HEK293T (cell line): ENCODE measurements around the gene TPO.
A peak's percentile ranks its signal among the peaks of the same experiment; 100 is the strongest.

Experiments used
- CTCF ChIA-PET: fragments of 350-600 bp; formaldehyde crosslinking; extraction: SDS; loops from one replicate; lab custom pipeline; 2021; ENCODE audit warnings: antibody characterized with exemption, inconsistent platforms; lab: Yijun Ruan, JAX
- POLR2A ChIA-PET: fragments of 350-600 bp; formaldehyde crosslinking; extraction: SDS; loops from one replicate; lab custom pipeline; 2020; ENCODE audit warnings: antibody characterized with exemption, inconsistent platforms; lab: Yijun Ruan, JAX
- DNase-seq: peaks from one replicate; pipeline ENCODE4 v3.0.0; 2012; ENCODE audit warnings: mixed read lengths; ENCODE audit errors: extremely low spot score
- ARNT ChIP-seq: fragments of 450-650 bp; IDR thresholded peaks from 2 replicates; pipeline ENCODE4 v1.6.1; 2017; ENCODE audit warnings: mild to moderate bottlenecking
- BHLHE40 ChIP-seq: fragments of 450-650 bp; IDR thresholded peaks from 2 replicates; pipeline ENCODE4 v1.6.1; 2016; ENCODE audit warnings: mild to moderate bottlenecking, moderate library complexity, borderline replicate concordance
- CTBP1 ChIP-seq: fragments of 450-650 bp; IDR thresholded peaks from 2 replicates; pipeline ENCODE4 v1.6.1; 2016; ENCODE audit warnings: borderline replicate concordance
- ELF4 ChIP-seq: fragments of 450-650 bp; IDR thresholded peaks from 2 replicates; pipeline ENCODE4 v1.6.1; 2017; ENCODE audit warnings: antibody characterized with exemption
- FOXA1 ChIP-seq: fragments of 450-650 bp; IDR thresholded peaks from 2 replicates; pipeline ENCODE4 v1.6.1; 2016; ENCODE audit warnings: mild to moderate bottlenecking
- FOXK2 ChIP-seq: fragments of 450-650 bp; IDR thresholded peaks from 2 replicates; pipeline ENCODE4 v1.6.1; 2016; ENCODE audit warnings: mild to moderate bottlenecking
- FOXM1 ChIP-seq: fragments of 450-650 bp; IDR thresholded peaks from 2 replicates; pipeline ENCODE4 v1.6.1; 2017; ENCODE audit warnings: mild to moderate bottlenecking, borderline replicate concordance
- HDGF ChIP-seq: fragments of 450-650 bp; IDR thresholded peaks from 2 replicates; pipeline ENCODE4 v1.6.1; 2017; ENCODE audit warnings: antibody characterized with exemption, borderline replicate concordance
- L3MBTL2 ChIP-seq: fragments of 450-650 bp; conservative IDR thresholded peaks from 2 replicates; pipeline ENCODE4 v1.6.1; 2016; ENCODE audit warnings: mild to moderate bottlenecking
- LEF1 ChIP-seq: fragments of 450-650 bp; IDR thresholded peaks from 2 replicates; pipeline ENCODE4 v1.6.1; 2017; ENCODE audit warnings: mild to moderate bottlenecking, borderline replicate concordance
- NFRKB ChIP-seq: fragments of 450-650 bp; IDR thresholded peaks from 2 replicates; pipeline ENCODE4 v1.6.1; 2016; ENCODE audit warnings: mild to moderate bottlenecking, moderate library complexity
- PKNOX1 ChIP-seq: fragments of 450-650 bp; IDR thresholded peaks from 2 replicates; pipeline ENCODE4 v1.6.1; 2016
- SP1 ChIP-seq: fragments of 450-650 bp; IDR thresholded peaks from 2 replicates; pipeline ENCODE4 v1.6.1; 2017
- SUZ12 ChIP-seq: fragments of 450-650 bp; IDR thresholded peaks from 2 replicates; pipeline ENCODE4 v1.6.1; 2016; ENCODE audit warnings: mild to moderate bottlenecking
- TARDBP ChIP-seq: fragments of 450-650 bp; IDR thresholded peaks from 2 replicates; pipeline ENCODE4 v1.6.1; 2016
- ZNF384 ChIP-seq: fragments of 450-650 bp; IDR thresholded peaks from 2 replicates; pipeline ENCODE4 v1.6.1; 2016

Gene TPO

GRCh38 chr2:1544478-1545069 is 131.3 kb downstream of the TPO start:
- no peak for DNase-seq
- ChIA-PET CTCF (interaction anchor here (1.0 kb wide), 1 partner anchor 1394 kb away, joined by 3 read pairs; no protein-coding TSS in a partner anchor), POLR2A (no interaction called here)
- TF ChIP-seq CTBP1 (no peak), L3MBTL2 (no peak), SUZ12 (no peak), ARNT (no peak), LEF1 (no peak), NFRKB (no peak), TARDBP (no peak)

GRCh38 chr2:1546023-1546591 is 132.8 kb downstream of the TPO start:
- TF ChIP-seq TARDBP: no peak
- no peak for TF ChIP-seq ARNT
- no peak for TF ChIP-seq BHLHE40
- no peak for TF ChIP-seq NFRKB
- TF ChIP-seq L3MBTL2: peak; percentile 24; the same call in 1 of the 2 replicates
- POLR2A ChIA-PET: no interaction called here
- CTCF ChIA-PET: interaction anchor here (0.6 to 0.9 kb wide), 3 partner anchors 418 to 831 kb away, joined by 3 to 4 read pairs (median 3); no protein-coding TSS in a partner anchor

GRCh38 chr2:1546901-1547300 is 133.6 kb downstream of the TPO start:
- ChIA-PET POLR2A (no interaction called here), CTCF (interaction anchor here (0.6 kb wide), 1 partner anchor 419 kb away, joined by 3 read pairs; no protein-coding TSS in a partner anchor)
- DNase-seq: no peak
- no peak for TF ChIP-seq ZNF384
- TF ChIP-seq ARNT: no peak

More at GRCh38 chr2:1546023-1546591, 132.8 kb downstream of the TPO start:
- DNase-seq: peak; percentile 61

- POLR2A ChIA-PET: no interaction called here
- CTCF ChIA-PET: no interaction called here
- TF ChIP-seq FOXK2: no peak
- no peak for TF ChIP-seq PKNOX1
- TF ChIP-seq CTBP1: no peak
- no peak for TF ChIP-seq L3MBTL2
- TF ChIP-seq SP1: no peak
- no peak for TF ChIP-seq LEF1
- TF ChIP-seq TARDBP: no peak
- no peak for TF ChIP-seq FOXA1
- no peak for DNase-seq
These were observed 135.8 kb downstream of the TPO start for GRCh38 chr2:1548910-1549673.

- ChIA-PET POLR2A (no interaction called here), CTCF (interaction anchor here (1.0 to 1.6 kb wide), 3 partner anchors 11 to 597 kb away, joined by 3 to 9 read pairs (median 4); no protein-coding TSS in a partner anchor)
- no peak for TF ChIP-seq ZNF384
- no peak for TF ChIP-seq SP1
- no peak for TF ChIP-seq TARDBP
- TF ChIP-seq ARNT: no peak
- no peak for TF ChIP-seq L3MBTL2
- TF ChIP-seq FOXA1: no peak
- TF ChIP-seq NFRKB: no peak
- no peak for TF ChIP-seq PKNOX1
- no peak for TF ChIP-seq HDGF
- no peak for TF ChIP-seq SUZ12
- no peak for TF ChIP-seq BHLHE40
- no peak for TF ChIP-seq LEF1
- TF ChIP-seq FOXK2: no peak
- no peak for TF ChIP-seq CTBP1
- TF ChIP-seq ELF4: no peak
- TF ChIP-seq FOXM1: no peak
- no peak for DNase-seq
These were observed 136.8 kb downstream of the TPO start for GRCh38 chr2:1550076-1550475.

GRCh38 chr2:1550658-1551316 is 137.5 kb downstream of the TPO start:
- POLR2A ChIA-PET: no interaction called here
- DNase-seq: peak; percentile 85
- TF ChIP-seq FOXK2: no peak
- TF ChIP-seq L3MBTL2: peak; percentile 65
- CTCF ChIA-PET: interaction anchor here (0.6 to 1.6 kb wide), 6 partner anchors 10 to 598 kb away, joined by 3 to 9 read pairs (median 4); no protein-coding TSS in a partner anchor

GRCh38 chr2:1551905-1552304 is 138.6 kb downstream of the TPO start:
- POLR2A ChIA-PET: no interaction called here
- CTCF ChIA-PET: interaction anchor here (1.6 kb wide), 1 partner anchor 218 kb away, joined by 4 read pairs; no protein-coding TSS in a partner anchor
- DNase-seq: no peak
- TF ChIP-seq FOXA1 (no peak), SUZ12 (no peak), CTBP1 (no peak), L3MBTL2 (no peak), ELF4 (no peak), PKNOX1 (no peak)
